Right hindlimb (tissue), 1 donor: ENCODE data around the gene ZNF564.
A peak's percentile ranks its signal among the peaks of the same experiment; 100 is the strongest.
"Not testable (repeated sequence)": the region's sequence is repeated elsewhere in the genome, so short reads cannot be mapped to it uniquely, and the experiment has no call there.

Experiments
- DNase-seq: peaks from one replicate; pipeline ENCODE4 v3.0.0-alpha.2; 2018

The ZNF564 gene

DNA sequence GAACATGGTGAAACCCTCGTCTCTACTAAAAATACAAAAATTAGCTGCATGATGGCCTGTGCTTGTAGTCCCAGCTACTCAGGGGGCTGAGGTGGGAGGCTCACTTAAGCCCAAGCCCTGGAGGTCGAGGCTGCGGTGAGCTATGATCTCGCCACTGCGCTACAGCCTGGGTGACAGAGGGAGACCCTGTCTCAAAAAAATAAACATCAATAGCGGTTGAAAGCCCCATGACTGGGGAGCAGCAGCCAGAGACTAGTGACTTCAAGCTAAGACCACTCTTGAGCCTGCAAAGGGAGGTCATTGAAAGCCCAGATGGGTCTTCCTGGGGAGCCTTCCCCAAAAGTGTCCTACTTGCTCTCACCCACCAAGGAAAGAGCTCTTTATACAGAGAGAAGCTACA is 54.8 kb downstream of the ZNF564 start:
- no peak for DNase-seq

DNA sequence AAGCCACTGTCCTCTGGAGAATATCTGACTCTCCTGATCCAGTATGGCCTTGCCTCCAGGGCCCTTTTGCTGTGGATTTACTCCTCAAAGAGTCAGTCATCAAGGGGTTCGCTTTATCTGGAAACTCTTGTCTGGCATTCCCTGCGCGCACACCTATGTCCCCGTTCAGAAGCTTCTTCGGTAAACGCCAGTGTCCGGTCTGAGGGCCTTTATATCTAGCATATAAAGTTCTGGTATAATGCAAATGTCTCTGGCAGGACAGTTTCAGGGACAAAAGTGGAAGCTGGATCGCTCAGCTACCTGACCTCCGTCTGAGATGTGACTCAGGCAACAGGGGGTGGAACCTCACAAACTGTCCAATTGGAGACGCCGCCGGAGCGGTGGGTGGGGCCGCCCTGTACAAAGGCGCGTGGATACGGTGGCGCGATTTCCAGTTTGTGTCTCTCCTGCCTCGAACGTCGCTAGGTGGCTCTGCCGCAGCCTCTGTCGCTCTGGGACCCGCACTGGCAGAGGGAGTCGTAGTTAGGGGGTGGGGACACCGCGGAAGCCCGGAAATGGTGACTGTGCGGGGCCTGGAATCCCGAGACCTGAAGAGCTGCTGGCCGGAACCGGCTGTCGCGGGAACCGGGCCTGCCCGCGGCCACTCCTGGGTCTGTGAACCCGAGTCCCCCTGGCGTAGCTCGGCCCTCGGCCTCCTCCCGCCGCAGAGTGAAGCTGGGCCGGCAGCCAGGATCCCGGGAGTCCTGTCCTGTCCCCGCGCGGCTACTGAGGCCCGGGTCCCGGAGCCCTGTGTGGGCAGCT is 56.1 kb downstream of the ZNF564 start:
- peak; percentile 93 for DNase-seq

DNA sequence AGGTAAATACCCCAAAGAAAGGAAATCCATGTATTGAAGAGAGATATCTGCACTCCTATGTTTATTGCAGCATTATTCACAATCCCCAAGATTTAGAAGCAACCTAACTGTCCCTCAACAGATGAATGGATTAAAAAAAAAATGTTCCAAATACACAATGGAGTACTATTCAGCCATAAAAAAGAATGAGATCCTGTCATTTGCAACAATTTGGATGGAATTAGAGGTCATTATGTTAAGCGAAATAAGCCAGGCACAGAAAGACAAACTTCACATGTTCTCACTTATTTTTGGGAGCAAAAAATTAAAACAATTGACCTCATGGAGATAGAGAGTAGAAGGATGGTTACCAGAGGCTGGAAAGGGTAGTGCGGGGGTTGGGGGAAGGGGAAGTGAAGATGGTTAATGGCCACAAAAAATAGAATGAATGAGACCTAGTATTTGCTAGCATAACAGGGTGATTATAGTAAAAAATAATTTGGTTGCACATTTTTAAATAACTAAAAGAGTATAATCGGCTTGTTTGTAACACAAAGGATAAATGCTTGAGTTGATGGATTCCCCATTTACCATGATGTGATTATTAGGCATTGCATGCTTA is 56.9 kb downstream of the ZNF564 start:
- DNase-seq: no peak

DNA sequence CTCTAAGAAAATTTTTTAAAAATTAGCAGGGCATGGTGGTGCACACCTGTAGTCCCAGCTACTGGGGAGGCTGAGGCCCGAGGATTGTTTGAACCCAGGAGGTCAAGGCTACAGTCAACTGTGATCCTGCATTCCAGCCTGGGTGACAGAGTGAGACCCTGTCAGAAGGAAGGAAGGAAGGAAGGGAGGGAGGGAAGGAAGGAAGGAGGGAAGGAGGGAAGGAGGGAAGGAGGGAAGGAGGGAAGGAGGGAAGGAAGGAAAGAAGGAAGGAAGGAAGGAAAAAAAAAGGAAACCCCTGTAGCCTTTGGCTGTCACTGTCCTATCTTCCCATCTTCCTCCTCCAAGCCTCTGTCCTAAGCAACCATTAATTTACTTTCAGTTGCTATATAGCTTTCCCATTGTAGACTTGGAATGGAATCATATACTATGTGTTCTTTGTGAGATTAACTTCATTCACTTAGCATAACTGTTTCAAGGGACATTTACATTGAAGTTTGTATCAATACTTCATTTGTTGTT is 65.0 kb downstream of the ZNF564 start:
- DNase-seq: not testable (repeated sequence)

DNA sequence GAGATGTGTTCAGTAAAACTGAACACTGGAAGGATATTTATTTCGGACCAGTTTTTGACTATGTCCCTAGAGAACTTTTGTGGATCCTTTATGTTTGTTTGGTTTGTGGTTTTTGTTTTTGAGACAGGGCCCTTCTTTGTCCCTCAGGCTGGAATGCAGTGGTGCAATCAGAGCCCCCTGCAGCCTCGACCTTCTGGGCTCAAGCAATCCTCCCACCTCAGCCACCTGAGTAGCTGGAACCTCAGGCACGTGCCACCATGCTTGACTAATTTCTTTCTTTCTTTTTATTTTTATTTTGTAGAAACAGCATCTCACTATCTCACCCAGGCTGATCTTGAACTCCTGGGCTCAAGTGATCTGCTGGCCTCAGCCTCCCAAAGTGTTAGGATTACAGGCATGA is 65.7 kb downstream of the ZNF564 start:
- no peak for DNase-seq

DNA sequence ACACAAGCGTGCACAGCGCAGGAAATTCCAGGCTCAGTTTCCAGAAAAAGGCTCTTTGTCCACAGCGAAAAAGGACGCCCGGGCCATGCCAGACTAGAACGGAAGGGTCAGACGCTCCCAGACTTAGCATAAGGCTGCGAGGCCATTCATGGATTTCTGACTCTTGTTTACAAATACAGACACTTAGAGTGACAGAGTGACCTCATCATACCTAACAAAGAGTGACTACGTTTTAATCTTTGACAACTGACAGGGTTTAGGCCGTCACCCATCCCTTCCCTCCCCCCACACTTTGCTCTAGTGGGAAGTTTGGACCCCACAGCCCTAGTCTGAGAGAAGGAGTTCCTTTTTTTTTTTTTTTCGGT is 66.2 kb downstream of the ZNF564 start:
- no peak for DNase-seq

DNA sequence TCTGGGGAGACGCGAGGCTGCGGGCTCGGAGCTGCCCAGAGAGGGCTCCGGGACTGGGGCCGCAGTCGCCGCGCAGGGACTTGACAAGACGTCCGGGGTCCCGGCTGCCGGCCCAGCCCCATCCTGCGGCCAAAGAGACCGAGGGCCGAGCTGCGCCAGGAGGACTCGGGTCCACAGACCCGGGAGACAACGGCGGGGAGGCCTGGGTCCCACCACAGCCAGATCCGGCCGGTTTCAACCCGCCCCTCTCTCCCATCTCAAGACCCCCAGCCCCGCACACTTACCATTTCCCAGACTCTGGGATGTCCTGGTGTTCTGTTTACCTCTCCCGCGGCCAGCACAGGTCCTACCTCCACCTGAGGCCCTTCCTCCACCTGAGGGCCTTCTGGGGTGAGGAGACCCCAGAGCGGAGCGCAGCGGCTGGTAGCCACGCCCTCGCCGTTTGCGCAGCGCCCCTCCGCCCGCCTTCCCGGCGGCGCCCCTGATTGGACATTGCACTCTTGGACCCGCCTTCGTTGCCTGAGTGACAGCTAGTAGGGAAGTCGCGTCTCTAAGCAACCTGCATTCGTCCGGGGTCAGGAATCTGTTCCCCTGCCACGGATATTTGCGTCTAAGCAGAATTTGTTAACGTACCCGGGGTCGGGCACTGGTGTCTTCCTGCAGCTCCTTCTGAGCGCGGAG is 66.8 kb downstream of the ZNF564 start, which contains the start of gene ZNF709:
Gene ZNF709 (minus strand): TSS at position 446 of the 681 bp plus-strand sequence. CDS start 159 bp downstream, at position 287.
- DNase-seq: peak; percentile 94

DNA sequence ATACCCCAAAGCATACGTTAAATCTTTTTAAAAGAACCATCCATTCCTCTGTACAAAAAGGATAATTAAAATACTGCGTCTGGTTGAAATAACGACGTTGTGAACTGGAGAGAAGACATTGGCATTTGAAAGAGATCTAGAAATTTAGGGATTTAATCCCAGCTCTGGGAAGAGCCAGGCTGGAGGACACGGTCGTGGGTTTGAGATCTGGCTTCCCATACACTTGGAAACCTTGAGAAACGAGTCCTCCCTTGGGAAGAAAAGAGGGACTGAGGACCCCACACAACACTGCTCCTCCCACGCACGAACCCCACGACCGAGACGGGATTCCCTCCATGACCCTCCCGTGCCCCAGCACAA is 67.3 kb downstream of the ZNF564 start:
- no peak for DNase-seq

DNA sequence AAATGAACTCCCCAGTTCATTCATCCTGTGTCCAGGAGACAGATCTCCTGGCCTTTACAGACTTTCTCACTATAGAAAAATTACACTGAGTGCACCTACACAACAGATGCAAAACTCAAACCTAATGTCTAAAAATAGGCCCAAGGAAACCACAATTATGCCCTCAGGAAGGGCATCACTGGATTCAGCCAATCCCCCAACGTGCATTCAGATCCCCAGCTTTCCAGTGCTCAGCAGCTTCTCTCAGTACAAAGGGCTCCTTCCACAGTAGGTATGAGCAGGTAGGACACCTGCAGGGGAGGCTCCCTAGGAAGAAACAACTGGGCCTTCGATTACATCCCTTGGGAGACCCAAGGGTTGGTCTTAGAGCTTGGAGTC is 68.8 kb downstream of the ZNF564 start:
- no peak for DNase-seq

DNA sequence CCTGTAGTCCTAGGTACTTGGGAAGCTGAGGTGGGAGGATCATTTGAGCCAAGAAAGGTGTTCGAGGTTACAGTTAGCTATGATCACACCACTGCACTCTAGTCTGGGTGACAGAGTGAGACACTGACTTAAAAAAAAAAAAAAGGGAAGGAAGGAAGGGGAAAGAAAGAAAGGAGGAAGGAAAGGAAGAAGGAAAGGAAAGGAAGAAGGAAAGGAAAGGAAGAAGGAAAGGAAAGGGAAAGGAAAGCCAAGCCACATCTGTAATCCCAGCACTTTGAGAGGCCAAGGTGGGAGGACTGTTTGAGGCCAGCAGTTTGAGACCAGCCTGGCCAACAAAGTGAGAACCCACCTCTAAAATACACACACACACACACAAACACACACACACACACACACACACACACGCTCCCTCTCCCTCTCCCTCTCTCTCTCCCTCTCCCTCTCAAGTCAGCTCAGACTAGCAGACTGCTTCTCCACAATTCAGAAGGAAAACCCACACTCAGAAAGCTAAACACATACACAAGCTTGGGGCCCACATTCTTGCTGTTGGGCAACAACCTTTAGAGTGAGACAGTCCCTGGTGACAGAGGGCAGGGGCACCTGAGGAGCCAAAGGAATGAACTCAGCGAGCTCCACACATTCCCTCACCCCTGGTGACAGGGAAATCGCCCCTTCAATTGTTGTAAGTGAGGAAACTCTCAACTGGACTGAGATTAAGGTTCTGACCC is 69.3 kb downstream of the ZNF564 start:
- no peak for DNase-seq

DNA sequence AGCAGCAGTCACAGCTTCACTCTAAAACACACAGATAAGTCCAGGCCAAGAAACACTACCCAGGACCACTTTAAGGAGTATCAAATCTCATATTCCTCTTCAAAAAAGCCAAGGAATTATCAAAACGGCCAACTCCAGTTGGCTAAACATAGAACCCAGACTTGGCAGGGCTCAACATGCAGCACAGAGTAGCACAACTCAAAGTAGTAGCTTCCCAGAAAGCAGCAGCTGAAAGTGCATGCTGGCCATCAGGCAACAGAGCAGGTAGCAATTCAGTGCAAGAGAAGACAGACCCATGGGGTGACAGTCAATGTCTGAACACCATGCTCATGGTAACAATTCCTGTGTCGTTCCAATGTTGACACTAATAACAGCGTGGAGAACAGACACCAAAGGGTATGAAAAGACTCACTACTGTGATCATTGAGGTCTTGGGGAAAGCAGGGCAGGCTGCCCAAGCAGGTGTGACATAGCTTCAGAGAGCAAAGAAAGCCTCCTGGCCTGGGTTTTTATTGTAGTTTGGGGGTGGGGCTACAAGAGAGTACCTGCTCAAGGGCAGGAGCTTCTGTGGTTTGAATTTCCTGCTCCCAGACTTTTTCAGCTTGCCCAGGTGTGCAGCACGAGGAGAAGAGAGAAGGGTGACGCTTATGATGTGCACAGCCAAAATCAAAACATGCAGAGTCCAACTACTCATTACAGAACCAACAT is 72.9 kb downstream of the ZNF564 start:
- DNase-seq: no peak
